AG04450 (cell line): ENCODE data around the gene BECN2. TPM values are rescaled to one million over a fixed set of nuclear protein-coding genes. Genes with fewer than 3 reads are reported as not detected.

Experiments
- CTCF ChIA-PET: fragments of 300-600, 350-600 bp; formaldehyde crosslinking; extraction: SDS; loops from one replicate; lab custom pipeline; 2022; ENCODE audit warnings: antibody characterized with exemption, inconsistent platforms; lab: Charles Lee
- POLR2A ChIA-PET: fragments of 350-600 bp; formaldehyde crosslinking; extraction: SDS; loops from one replicate; lab custom pipeline; 2021; ENCODE audit warnings: antibody characterized with exemption, inconsistent platforms; lab: Yijun Ruan, JAX
- DNase-seq: peaks from one replicate; pipeline ENCODE4 v3.0.0-alpha.2; 2011; ENCODE audit warnings: low read depth, low spot score
- H3K27ac ChIP-seq: one replicate; pipeline ENCODE4 v1.5.1; 2012; ENCODE audit warnings: low read depth, low read length, control low read depth
- H3K27me3 ChIP-seq: one replicate; pipeline ENCODE4 v1.6.0; 2012; ENCODE audit warnings: low read length; ENCODE audit not compliant: control insufficient read depth, insufficient read depth
- H3K4me3 ChIP-seq: 2 replicates; pipeline ENCODE4 v1.5.1; 2011; ENCODE audit warnings: mild to moderate bottlenecking, low read depth, low read length, control low read depth
- H3K9me3 ChIP-seq: 2 replicates; pipeline ENCODE4 v1.5.1; 2012; ENCODE audit warnings: low read length; ENCODE audit not compliant: control insufficient read depth, insufficient read depth
- polyA plus RNA-seq: library from polyadenylated mRNA; depleted of rRNA; stranded (reverse); fragments of >200 nt; gene quantifications from 2 replicates; pipeline ENCODE4 v1.2.3, GENCODE V29; 2011
- TF ChIP-seq, protein P1 (sequence below): IDR thresholded peaks from 2 replicates; pipeline ENCODE4 v1.5.1; 2011; ENCODE audit warnings: low read depth, low read length, control low read depth, inconsistent platforms

BECN2 gene
- polyA plus RNA-seq, 1 experiment: not detected

- POLR2A ChIA-PET: interaction anchor here (0.7 kb wide), 1 partner anchor 17 kb away, joined by 4 read pairs; no protein-coding TSS in a partner anchor
- H3K4me3 ChIP-seq: no peak overlapping the region
- CTCF ChIA-PET: interaction anchor here (0.6 to 1.6 kb wide), 2 partner anchors 93 to 392 kb away, joined by 3 read pairs; no protein-coding TSS in a partner anchor
- H3K27ac ChIP-seq: no peak overlapping the region
- H3K27me3 ChIP-seq: no peaks in the 10 kb centered on the region
- DNase-seq: peak; percentile 71
- H3K9me3 ChIP-seq: no peaks in the 10 kb centered on the region; the same call in 1 of the 2 replicates
- TF ChIP-seq, protein P1, sequence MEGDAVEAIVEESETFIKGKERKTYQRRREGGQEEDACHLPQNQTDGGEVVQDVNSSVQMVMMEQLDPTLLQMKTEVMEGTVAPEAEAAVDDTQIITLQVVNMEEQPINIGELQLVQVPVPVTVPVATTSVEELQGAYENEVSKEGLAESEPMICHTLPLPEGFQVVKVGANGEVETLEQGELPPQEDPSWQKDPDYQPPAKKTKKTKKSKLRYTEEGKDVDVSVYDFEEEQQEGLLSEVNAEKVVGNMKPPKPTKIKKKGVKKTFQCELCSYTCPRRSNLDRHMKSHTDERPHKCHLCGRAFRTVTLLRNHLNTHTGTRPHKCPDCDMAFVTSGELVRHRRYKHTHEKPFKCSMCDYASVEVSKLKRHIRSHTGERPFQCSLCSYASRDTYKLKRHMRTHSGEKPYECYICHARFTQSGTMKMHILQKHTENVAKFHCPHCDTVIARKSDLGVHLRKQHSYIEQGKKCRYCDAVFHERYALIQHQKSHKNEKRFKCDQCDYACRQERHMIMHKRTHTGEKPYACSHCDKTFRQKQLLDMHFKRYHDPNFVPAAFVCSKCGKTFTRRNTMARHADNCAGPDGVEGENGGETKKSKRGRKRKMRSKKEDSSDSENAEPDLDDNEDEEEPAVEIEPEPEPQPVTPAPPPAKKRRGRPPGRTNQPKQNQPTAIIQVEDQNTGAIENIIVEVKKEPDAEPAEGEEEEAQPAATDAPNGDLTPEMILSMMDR: no peak
Measured at GRCh38 chr1:241990040-241990439, 32.5 kb downstream of the BECN2 start.

- Histone ChIP-seq H3K4me3 (no peak overlapping the region), H3K27me3 (no peaks in the 10 kb centered on the region), H3K27ac (no peak overlapping the region), H3K9me3 (no peaks in the 10 kb centered on the region; the same call in 1 of the 2 replicates)
- ChIA-PET POLR2A (no interaction called here), CTCF (no interaction called here)
- TF ChIP-seq, protein P1: no peak
- no peak for DNase-seq
Measured at GRCh38 chr1:241992734-241993133, 35.2 kb downstream of the BECN2 start.

- TF ChIP-seq, protein P1: no peak
Measured at GRCh38 chr1:241994171-241994570, 36.6 kb downstream of the BECN2 start.

GRCh38 chr1:241997401-241997998 lies 39.9 kb downstream of the BECN2 start:
- DNase-seq: no peak
- ChIA-PET CTCF (interaction anchor here (0.6 to 3.8 kb wide), 12 partner anchors 10 to 465 kb away, joined by 3 to 33 read pairs (median 6); partner anchors contain the start of gene KMO), POLR2A (no interaction called here)

More at GRCh38 chr1:241994171-241994570, 36.6 kb downstream of the BECN2 start:
- H3K4me3 ChIP-seq: no peak overlapping the region
- POLR2A ChIA-PET: no interaction called here
- CTCF ChIA-PET: interaction anchor here (1.3 kb wide), 2 partner anchors 9 to 463 kb away, joined by 6 to 10 read pairs; no protein-coding TSS in a partner anchor
- DNase-seq: no peak
- no peak overlapping the region for H3K27ac ChIP-seq
- no peaks in the 10 kb centered on the region; the same call in 1 of the 2 replicates for H3K9me3 ChIP-seq
- no peaks in the 10 kb centered on the region for H3K27me3 ChIP-seq

More at GRCh38 chr1:241997401-241997998, 39.9 kb downstream of the BECN2 start:
- TF ChIP-seq, protein P1: no peak
- Histone ChIP-seq H3K4me3 (no peak overlapping the region), H3K27ac (no peak overlapping the region), H3K27me3 (no peaks in the 10 kb centered on the region), H3K9me3 (no peaks in the 10 kb centered on the region; the same call in 1 of the 2 replicates)
